Activated gamma-delta T cell treated with Interleukin-2 at 50 U/mL for 16 hours (primary cell): ENCODE measurements around the gene GNAI2.
"Not testable (repeated sequence)": the region's sequence is repeated elsewhere in the genome, so short reads cannot be mapped to it uniquely, and the experiment has no call there.

ENCODE experiments used
- DNase-seq: peaks from one replicate; pipeline ENCODE4 v3.0.0-alpha.2; 2020

Gene GNAI2

DNA sequence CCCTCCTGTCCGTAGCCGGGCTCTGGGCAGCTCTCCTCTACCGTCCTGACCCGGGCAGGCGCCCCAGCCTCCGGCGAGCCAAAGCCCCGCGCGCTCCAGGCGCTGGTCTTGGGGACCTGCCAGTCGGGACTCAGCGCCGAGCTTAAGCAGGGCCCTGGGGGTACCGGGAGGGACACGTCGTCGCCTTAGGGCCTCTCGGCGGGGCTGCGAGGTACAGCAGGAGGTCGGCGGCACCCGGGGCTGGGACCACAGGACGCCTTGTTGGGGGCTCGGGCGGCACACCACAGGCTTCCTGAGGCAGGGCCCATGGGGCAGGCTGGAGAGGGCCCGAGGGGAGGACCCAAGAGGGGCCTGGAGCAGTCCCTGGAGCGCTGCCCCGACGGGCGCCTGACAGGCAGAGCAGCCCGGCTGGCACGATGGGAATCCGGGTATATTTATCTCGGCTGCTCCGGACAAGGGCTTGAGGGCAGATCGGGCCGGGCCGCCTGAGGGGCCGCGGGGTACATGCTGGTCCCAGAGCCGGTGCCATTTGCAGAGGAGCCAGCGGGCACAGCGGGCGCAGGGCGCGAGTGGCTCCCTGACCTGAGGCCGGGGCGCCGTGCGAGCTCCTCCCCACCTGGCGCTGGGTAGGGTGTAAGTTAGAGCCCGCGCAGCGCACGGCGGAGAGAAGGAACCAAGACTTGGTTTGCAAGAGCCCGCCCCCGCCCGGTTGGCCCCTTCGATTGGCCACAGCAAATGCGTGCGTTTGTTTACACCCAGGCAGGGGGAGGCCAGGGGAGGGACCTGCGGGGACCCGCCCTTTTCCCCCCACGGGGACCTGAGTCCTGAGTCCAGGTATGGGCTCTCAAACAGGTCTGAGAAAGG is 30.4 kb upstream of the GNAI2 start:
- peak; percentile 34 for DNase-seq

GRCh38 chr3:50207359-50208042 is 28.5 kb upstream of the GNAI2 start:
- no peak for DNase-seq

- DNase-seq = no peak
Observed at GRCh38 chr3:50208677-50209344, 27.2 kb upstream of the GNAI2 start.

DNA sequence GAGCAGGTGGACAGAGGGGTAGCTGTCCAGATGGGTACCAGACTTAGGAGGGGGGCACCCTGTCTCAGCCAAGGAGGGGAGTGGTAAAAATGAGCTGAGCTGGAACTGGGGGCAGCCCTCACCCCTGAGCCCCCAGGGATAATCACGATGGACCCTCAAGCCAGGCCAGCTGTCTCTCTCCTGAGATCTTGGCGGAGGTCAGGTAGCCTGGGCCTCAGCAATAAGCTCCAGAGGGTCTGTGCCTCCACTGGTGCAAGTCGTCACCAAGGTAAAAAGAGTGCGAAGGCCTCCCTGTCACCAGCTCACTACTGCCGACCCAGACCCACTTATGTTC is 25.9 kb upstream of the GNAI2 start:
- DNase-seq = no peak

DNA sequence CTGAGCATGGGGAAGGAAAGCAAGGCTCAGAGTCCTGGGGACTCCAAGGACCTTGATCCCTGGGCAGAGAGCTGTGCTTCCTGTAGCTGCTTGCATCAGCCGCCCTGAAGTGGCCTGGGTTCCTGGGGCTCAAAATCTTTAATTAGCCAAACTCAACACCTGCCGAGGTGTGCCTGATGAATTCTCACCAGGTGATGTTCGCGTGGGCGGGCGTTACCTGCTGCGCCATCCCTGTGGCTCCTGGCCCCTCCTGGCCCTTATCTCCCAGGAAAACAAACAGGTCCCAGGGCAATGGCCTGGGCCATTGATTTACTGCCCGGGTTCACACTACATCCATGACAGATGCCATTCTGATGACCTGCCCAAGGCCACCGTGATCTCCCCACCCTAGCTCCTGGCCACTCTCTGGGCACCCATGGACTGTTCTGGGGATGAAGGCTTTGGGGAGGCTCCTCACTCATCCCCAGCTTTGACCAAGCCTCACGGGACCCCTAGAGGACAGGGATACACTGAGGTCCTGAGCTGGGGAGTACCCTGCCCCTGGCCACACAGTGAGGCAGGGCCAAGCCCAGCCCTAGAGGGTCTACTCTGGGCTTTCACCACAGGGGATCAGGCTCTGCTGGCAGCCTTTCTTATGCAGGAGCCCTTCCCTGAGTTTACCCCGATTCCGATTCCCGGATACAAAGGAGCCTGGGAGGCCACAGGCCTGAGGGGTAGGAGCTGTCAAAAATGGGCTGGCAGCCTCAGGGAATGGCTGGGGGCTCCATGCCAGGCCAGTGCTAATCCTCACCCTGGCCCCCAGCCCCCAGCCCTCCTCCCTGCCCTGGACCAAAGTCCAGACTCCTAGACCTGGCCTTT is 25.3 kb upstream of the GNAI2 start:
- no peak for DNase-seq

- DNase-seq = not testable (repeated sequence)
Observed at GRCh38 chr3:50211368-50211717, 24.7 kb upstream of the GNAI2 start.

DNA sequence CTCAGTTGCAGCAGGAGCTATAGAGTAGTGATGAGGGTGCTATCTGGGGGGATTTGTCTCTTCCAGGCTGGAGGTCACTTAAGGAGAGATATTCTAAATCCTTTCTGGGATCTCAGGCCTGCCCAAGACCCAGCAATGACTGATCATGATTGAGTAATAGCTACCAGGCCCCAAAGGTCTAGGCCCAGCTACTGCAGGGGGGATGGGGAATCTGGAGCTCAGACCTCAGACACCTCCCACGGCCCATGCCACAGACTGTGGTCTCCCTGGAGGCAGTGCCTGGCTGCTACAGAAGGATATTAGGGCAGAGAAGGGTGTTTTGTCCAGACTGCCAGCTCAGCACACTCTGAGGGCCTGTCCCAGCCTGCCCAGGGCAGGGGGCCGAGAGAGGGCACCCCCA is 24.1 kb upstream of the GNAI2 start:
- no peak for DNase-seq

DNA sequence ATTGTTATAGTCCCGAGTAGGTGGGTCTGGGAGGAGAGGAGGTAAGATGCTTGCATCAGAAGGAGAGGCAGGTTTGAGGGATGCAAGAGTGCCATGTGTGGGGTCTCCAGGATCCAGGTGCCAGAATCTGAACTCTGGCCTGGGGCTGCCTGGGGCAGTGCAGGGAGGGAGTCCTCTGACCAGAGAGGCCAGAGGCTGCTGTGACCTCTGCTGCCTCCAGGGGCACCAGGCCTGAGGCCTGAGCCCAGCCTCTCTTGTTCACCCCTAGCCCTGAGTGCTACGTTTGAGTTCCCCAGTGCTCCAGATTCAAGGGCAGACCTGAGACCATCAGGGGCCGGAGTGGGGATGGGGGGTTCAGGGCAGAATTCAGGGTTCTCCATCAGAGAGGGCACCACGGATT is 23.5 kb upstream of the GNAI2 start:
- DNase-seq = no peak

GRCh38 chr3:50212971-50213370 is 23.0 kb upstream of the GNAI2 start:
- no peak for DNase-seq

DNA sequence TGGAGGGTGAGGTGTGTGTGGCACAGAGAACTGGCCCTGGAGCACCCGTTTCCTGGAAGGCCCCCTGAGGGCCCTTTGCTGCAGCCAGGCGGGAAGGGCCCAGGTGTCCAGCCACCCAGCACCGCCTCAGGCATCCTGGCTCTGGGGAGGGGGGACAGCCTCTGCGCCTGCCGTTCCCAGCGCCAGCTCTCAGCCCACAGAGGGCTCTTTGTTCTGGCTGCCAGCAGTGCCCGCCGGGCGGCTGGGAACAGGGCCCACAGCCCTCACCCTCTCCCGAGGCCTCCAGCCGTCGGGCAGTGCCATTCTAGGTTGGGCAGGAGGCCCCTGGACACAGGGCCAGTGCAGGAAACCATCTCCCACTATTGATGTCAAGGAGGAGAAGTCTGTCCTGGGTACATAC is 22.6 kb upstream of the GNAI2 start:
- no peak for DNase-seq

DNA sequence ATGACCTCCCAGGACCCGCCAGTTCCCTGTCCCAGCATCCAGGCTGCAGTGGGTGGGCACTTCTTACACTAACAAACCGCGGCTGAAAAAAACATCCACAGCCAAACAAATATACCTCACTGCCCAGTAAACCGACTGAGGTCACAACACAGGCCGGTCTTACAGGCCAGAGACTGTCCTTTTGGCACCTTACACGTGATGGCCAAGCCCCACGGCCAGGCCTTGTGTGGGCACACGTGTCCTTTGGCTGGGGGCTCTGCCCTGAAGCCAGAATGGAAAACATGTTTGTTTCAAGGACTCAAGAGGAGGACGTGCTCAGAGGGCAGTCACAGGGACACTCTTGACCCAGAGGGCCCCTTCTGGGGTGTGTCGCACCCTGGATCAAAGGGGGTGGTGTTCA is 21.2 kb upstream of the GNAI2 start:
- no peak for DNase-seq

- no peak for DNase-seq
Observed at GRCh38 chr3:50215529-50215928, 20.5 kb upstream of the GNAI2 start.

DNA sequence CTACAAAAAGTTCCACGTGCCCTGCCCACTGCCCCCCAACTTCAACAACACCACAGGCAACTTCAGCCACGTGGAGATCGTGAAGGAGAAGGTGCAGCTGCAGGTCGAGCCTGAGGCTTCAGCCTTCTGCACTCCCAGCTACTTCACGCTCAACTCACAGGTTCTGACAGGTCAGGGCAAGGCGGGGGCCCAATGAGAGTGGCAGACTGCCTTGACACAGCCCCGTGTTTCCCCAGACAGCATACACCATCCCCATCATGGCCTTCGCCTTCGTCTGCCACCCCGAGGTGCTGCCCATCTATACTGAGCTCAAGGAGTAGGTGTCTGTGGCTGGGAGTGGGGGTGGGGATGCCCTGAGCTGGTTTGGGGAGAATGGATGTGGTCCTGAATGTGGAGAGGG is 18.3 kb upstream of the GNAI2 start:
- no peak for DNase-seq

GRCh38 chr3:50218448-50218847 is 17.6 kb upstream of the GNAI2 start:
- DNase-seq = no peak

GRCh38 chr3:50219285-50219684 is 16.7 kb upstream of the GNAI2 start:
- no peak for DNase-seq

- DNase-seq = no peak
Observed at GRCh38 chr3:50220109-50220508, 15.9 kb upstream of the GNAI2 start.

- DNase-seq = no peak
Observed at GRCh38 chr3:50221051-50221410, 15.0 kb upstream of the GNAI2 start.

DNA sequence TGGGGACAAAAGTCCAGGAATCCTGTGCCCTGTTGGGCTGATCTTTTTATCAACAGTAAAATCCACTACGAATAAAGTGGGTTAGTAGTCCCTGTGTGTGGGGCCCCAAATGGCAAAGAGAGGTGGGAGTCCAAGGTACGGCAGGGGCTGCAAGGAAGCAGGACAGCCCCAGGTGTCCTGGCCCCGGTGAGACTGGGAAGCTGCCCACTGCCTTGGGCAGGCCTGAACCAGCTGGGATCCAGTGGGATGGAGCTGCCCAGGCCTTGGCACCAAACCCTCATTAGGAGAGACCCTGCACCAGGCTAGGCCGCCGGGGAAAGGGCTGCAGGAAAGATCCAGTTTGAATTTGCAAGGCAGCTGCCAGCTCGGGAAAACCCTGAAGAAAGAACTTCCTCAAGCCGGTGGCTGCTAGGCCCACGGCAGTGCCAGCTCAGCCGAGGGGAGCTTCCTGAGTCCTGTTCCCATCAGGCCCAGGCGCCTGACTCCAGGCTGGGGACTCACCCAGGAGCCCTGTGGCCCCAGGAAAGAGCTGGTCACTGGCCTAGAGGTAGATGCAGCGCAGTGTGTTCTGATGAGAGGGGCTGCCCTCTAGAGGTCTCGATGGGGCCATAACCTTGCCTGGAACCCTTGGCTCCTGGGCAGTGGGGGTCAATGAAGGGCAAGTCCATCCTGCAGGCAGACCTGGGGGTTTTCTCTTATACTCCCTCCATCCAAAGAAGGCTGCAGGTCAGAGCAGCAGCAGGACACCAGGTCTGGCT is 14.4 kb upstream of the GNAI2 start:
- DNase-seq = no peak

DNA sequence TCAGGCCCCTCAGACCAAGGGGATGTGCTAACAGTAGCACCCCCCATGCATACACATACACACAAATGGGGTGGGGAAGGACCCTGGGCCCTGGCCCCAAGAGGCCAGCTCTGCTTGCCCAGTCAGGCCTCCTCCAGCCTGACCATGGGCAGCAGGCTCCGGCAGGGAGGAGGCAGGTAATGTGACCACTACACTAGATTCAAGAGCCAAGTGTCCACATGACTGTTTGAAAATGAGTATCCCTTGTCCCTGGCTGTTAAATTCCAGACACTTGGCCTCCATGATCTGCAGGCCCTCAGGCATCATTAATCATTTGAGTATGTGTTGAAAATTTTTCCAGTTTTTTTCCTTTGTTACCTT is 13.9 kb upstream of the GNAI2 start:
- no peak for DNase-seq

DNA sequence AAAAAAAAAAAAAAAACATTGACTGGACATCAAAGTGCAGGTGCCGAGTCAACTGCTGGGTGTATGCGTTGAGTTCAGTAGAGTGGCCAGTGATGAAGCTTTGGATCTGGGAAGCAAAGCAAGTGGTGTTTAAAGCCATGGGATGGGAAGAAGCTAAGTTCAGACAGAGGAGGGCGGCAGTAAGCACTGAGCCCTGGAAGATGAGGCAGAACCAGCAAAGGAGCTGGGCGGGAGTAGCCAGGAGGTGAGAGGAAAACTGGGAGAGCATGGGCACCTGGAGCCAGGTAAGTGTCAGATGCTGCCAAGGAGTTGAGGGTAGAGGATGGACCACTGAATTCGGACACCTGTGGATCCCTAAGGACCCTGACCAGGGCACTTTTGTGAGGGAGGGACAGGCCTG is 11.4 kb upstream of the GNAI2 start:
- DNase-seq = no peak

GRCh38 chr3:50226888-50227389 is 9.1 kb upstream of the GNAI2 start:
- no peak for DNase-seq

GRCh38 chr3:50227390-50228183 is 8.4 kb upstream of the GNAI2 start:
- peak; percentile 89 for DNase-seq
